GM21360 (cell line): Measurements from ENCODE around the gene MAK.
"Not testable (repeated sequence)": the region's sequence is repeated elsewhere in the genome, so short reads cannot be mapped to it uniquely, and the experiment has no call there.

ENCODE experiments used
- ATAC-seq: cut with Tn5 transposase; IDR thresholded peaks from one replicate; pipeline ENCODE4 v1.9.1; 2021; ENCODE audit warnings: mild to moderate bottlenecking, moderate library complexity; ENCODE audit not compliant: unreplicated experiment

MAK gene

DNA sequence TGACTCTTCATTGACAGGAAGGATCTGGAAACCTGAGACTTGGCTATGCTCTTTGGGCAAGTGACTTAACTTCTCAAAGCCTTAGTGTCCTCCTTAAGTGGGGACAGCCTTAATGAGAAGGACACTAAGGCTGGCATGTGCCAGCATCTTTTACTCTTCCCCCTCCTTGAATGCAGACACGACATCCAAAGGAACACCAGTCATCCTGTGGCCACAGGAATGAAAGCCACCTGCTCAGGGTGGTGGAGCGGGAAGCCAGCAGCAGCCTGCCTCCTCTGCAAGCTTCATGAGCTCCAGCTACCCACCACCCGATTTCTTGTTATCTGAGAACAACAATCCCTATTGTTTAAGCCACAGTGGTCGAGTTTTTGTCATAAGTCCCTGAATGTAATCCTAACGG, 46.2 kb downstream of the MAK start:
- ATAC-seq, result no peak

- ATAC-seq, result no peak
These were observed 46.7 kb downstream of the MAK start for GRCh38 chr6:10791673-10792072.

DNA sequence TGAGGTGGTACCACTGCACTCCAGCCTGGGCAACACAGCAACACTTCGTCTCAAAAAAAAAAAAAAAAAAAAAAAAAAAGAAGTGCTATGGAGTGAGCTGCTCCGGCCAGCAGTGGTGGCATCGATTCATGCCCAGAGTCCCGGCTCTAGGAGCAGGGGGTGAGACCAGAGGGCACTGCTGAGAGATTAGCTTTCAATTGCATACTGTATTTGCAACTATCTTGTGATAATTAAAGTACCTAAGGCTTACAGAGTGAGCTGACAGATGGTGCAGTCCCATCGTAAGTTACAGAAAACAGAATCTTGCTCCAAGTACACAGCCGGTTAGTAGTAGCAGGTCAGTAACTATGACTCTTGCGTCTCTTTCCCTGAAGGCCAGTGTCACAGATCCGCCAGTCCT, 59.3 kb downstream of the MAK start:
- no peak for ATAC-seq

GRCh38 chr6:10778230-10778629, 60.1 kb downstream of the MAK start:
- no peak for ATAC-seq

- ATAC-seq, result no peak
These were observed 66.9 kb downstream of the MAK start for GRCh38 chr6:10771371-10771894.

- ATAC-seq, result no peak
These were observed 68.9 kb downstream of the MAK start for GRCh38 chr6:10769419-10769818.

- no peak for ATAC-seq
These were observed 75.3 kb downstream of the MAK start for GRCh38 chr6:10763006-10763405.

DNA sequence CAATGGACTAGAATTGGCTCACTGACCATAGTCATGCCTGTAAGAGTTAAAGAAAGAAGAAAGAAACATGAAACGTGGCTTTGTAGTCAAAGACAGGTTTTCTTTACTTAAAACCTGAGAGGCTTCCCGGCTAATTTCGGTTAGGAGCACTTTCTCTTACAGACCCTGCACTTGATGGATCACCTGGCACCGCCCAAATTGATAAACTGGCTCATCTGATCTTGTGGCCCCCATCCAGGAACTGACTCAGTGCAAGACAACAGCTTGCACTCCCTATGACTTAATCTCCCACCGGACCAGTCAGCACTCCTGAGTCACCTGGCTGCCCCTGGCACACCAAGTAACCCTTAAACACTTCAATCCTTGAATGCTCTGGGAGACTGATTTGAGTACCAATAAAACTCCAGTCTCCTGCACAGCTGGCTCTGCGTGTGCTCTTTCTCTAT, 78.4 kb downstream of the MAK start:
- no peak for ATAC-seq

- ATAC-seq, result peak; percentile 64
These were observed 79.0 kb downstream of the MAK start for GRCh38 chr6:10759312-10759839.

GRCh38 chr6:10756085-10756484, 82.3 kb downstream of the MAK start:
- no peak for ATAC-seq

GRCh38 chr6:10751757-10752156, 86.6 kb downstream of the MAK start:
- ATAC-seq, result not testable (repeated sequence)

GRCh38 chr6:10750568-10750967, 87.8 kb downstream of the MAK start:
- not testable (repeated sequence) for ATAC-seq

- no peak for ATAC-seq
These were observed 88.6 kb downstream of the MAK start for GRCh38 chr6:10749734-10750133.

DNA sequence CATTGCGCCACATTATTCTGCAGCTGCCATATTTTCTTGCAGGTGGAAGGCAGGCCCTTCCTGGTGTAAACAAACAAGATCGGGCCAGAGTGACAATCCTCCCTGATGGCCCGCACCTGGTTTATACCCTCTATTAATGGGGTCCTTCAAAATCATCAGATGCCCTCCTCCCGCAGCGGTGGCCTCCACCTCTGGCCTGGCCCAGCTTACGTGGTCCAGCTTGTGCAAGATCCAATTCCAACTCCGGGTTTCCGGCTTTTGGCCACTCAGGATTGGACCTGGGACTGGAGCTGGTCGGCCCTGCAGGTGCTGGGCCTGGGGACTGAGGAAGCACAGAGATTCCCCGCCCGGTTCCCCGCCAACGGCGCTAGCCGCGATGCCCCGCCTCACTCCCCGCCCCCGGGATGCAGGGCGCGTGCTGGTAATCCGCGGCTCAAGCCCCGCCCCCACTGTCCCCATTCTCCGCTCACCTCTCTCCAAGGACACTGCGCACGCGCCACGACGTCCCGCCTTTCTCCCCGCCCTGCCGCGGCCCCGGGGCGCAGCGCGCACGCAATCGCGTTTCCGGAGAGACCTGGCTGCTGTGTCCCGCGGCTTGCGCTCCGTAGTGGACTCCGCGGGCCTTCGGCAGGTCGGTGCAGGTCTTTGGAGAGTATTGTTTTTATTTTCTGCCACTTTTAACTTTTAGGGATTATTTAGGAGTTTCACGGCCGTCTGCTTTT, 90.9 kb downstream of the MAK start, which contains the start of gene TMEM14B:
Gene TMEM14B, plus strand, starts transcription at position 555 of the 722 bp plus-strand sequence. CDS start 1,441 bp downstream, outside the sequence.
- peak; percentile 98 for ATAC-seq

DNA sequence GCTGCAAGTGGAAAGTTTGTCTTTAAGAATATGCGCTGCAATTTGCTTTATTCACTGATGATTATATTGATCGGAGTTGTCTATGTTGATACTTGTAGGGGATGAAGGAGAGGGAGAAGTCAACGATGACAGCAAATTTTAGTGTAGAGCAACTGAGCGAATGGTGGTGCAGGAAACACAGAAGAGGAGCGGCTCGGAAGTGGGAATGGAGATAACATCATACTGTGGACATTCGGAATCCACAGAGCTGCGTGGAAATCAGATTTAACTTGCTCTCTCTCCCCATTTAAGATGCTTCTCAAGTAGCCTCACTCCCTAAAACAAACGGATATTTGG, 91.5 kb downstream of the MAK start:
- ATAC-seq, result no peak

- no peak for ATAC-seq
These were observed 93.2 kb downstream of the MAK start for GRCh38 chr6:10745116-10745515.

GRCh38 chr6:10743515-10743914, 94.8 kb downstream of the MAK start:
- no peak for ATAC-seq

DNA sequence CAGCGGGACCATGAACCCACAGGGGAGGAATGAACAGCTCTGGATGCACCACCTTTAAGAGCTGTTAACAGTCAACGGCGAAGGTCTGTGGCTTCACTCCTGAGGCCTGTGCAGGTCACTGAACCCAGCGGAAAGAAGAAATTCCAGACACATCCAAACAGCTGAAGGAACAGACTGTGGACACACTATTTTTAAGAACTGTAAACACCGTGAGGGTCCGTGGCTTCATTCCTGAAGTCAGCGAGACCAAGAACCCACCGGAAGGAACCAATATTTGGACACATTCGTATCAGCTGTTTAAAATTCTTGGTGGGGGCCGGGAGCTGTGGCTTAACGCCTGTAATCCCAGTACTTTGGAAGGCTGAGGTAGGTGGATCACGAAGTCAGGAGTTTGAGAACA, 96.1 kb downstream of the MAK start:
- no peak for ATAC-seq

GRCh38 chr6:10741643-10742042, 96.7 kb downstream of the MAK start:
- ATAC-seq, result not testable (repeated sequence)

DNA sequence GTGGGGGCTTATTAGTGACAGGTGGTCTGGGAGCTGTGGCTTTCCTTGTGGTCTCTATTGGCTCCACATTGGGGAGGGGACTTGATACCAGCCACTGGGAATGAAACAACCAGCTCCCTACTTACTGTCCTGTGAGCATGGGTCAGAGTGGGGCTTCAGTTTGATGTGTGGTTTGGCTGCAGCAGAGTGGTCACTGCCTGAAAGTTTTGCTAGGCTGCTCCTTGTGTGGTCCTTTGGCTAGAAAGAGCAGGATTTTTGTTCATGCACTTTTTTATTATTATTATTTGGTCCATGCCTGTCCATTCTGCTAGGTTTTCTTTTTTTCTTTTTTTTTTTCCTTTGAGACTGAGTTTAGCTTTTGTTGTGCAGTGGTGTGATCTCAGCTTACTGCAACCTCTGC, 98.3 kb downstream of the MAK start:
- ATAC-seq, result no peak

DNA sequence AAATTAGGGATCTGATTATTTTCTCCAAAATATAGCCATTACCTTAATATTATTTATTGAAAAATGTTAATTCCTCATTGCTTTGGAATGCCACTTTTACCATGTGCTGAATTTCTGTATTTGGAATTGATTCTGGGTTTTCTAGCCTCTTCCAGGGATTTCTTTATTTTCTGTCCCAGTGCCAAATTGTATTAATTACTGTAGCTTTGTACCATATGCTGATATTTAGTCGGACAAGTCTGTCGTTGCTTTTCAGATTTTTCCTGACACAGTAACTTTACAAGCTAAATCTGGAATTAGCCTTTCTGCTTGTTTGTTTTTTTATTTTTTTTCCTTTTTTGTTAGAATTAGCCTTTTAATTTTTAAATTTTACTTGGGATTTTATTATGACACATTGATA, 101.6 kb downstream of the MAK start:
- ATAC-seq, result no peak

- ATAC-seq, result no peak
These were observed 104.5 kb downstream of the MAK start for GRCh38 chr6:10733863-10734262.
